Common myeloid progenitor, CD34-positive (primary cell): ENCODE measurements around the gene PLA2G2A.

Experiments
- CTCF ChIA-PET: fragments of 350-600 bp; sonication (Branson Sonifier 250); formaldehyde crosslinking; loops from one replicate; lab custom pipeline; 2021; ENCODE audit warnings: antibody characterized with exemption; lab: Charles Lee
- POLR2A ChIA-PET: fragments of 350-600 bp; sonication (Branson Sonifier 250); formaldehyde crosslinking; loops from one replicate; lab custom pipeline; 2021; ENCODE audit warnings: antibody characterized with exemption; lab: Charles Lee
- DNase-seq, 3 donors: peaks; one replicate each; pipeline versions ENCODE4 v3.0.0 to v3.0.0-alpha.2; 2013
- H3K27ac ChIP-seq, 2 experiments: 1 replicate in 1 of 2; 2 replicates in 1 of 2; pipeline ENCODE4 v1.7.0; 2013; ENCODE audit warnings: inconsistent platforms in 2 of 2, low read length in 2 of 2, mild to moderate bottlenecking in 2 of 2, low read depth in 1 of 2, moderate library complexity in 1 of 2; ENCODE audit not compliant: severe bottlenecking in 2 of 2, insufficient read depth in 1 of 2, poor library complexity in 1 of 2
- H3K27me3 ChIP-seq, 5 experiments: replicated peaks in 2 of 5; 1 replicate in 3 of 5; 2 replicates in 2 of 5; pipeline versions ENCODE4 v1.6.1 to v1.7.0; 2013; ENCODE audit warnings: low read length in 4 of 5, mild to moderate bottlenecking in 2 of 5, moderate library complexity in 2 of 5, inconsistent platforms in 1 of 5; ENCODE audit not compliant: insufficient read depth in 5 of 5, control insufficient read depth in 4 of 5
- H3K36me3 ChIP-seq, 4 experiments: 1 replicate in 2 of 4; 2 replicates in 2 of 4; pipeline versions ENCODE4 v1.6.1 to v1.7.0; 2013; ENCODE audit warnings: low read length in 3 of 4, control low read depth in 1 of 4, mild to moderate bottlenecking in 1 of 4; ENCODE audit not compliant: control insufficient read depth in 4 of 4, insufficient read depth in 4 of 4
- H3K4me1 ChIP-seq, 4 experiments: 1 replicate in 3 of 4; 2 replicates in 1 of 4; pipeline versions ENCODE4 v1.6.1 to v1.7.1; 2013; ENCODE audit warnings: low read length in 3 of 4, mild to moderate bottlenecking in 3 of 4, control low read depth in 1 of 4, inconsistent platforms in 1 of 4, moderate library complexity in 1 of 4; ENCODE audit not compliant: control insufficient read depth in 4 of 4, insufficient read depth in 4 of 4; ENCODE audit errors: control extremely low read depth in 1 of 4
- H3K4me3 ChIP-seq, 7 experiments: 1 replicate in 4 of 7; 2 replicates in 3 of 7; pipeline versions ENCODE4 v1.5.1 to v1.7.0; 2013; ENCODE audit warnings: mild to moderate bottlenecking in 7 of 7, low read length in 6 of 7, moderate library complexity in 6 of 7, inconsistent platforms in 2 of 7, low read depth in 2 of 7, control low read depth in 1 of 7; ENCODE audit not compliant: insufficient read depth in 4 of 7, control insufficient read depth in 1 of 7; ENCODE audit errors: extremely low read depth in 1 of 7
- H3K9me3 ChIP-seq, 5 experiments: 1 replicate in 4 of 5; 2 replicates in 1 of 5; pipeline versions ENCODE4 v1.6.1 to v1.7.1; 2013; ENCODE audit warnings: low read length in 4 of 5, mild to moderate bottlenecking in 2 of 5, inconsistent platforms in 1 of 5, low read depth in 1 of 5, moderate library complexity in 1 of 5; ENCODE audit not compliant: control insufficient read depth in 4 of 5, insufficient read depth in 2 of 5; ENCODE audit errors: control extremely low read depth in 1 of 5
- WGBS: methylation state at CpG from one replicate; pipeline ENCODE4 v1.1.5; 2013; ENCODE audit not compliant: insufficient coverage; 5-methylcytosine and 5-hydroxymethylcytosine counted together

PLA2G2A gene

DNA sequence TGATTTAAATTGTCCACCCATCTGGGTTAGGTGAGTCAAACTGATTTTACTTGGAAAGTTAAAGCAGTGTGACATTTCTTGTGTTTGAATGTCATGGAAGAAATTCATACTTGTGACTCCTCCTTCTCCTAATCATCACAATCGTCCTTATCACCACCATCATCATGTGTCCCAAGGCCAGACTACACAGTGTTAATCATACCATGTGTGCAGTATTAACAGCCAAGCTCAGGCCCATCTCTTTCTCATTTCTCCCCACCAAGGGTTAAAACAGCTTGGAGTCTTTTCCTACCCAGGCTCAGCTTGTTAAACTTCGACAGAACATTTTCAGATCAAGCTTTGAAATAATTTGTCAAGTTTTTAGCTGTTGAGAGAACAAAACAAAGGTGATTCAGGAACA lies 33.5 kb downstream of the PLA2G2A start:
- CTCF ChIA-PET = no interaction called here
- Histone ChIP-seq H3K4me1 (no peaks in the 10 kb centered on the region), H3K36me3 (no peaks in the 10 kb centered on the region), H3K9me3 (no peaks in the 10 kb centered on the region), H3K27ac (no peak overlapping the region), H3K4me3 (no peak overlapping the region), H3K27me3 (peaks cover 0 to 16% (median 4%) of the 10 kb centered on the region in 5 experiments)
- WGBS = 63% methylated on average over 2 of the region's 2 CpGs
- POLR2A ChIA-PET = no interaction called here
- no peak for DNase-seq

GRCh38 chr1:19942657-19943056 lies 36.8 kb downstream of the PLA2G2A start:
- no peaks in the 10 kb centered on the region for H3K36me3 ChIP-seq
- no peak overlapping the region for H3K4me3 ChIP-seq
- H3K9me3 ChIP-seq = no peaks in the 10 kb centered on the region
- H3K27ac ChIP-seq = no peak overlapping the region
- ChIA-PET CTCF (no interaction called here), POLR2A (no interaction called here)
- WGBS = 100% methylated on average over 1 of the region's 2 CpGs
- peaks cover 0 to 11% (median 4%) of the 10 kb centered on the region in 5 experiments for H3K27me3 ChIP-seq
- DNase-seq = no peak
- H3K4me1 ChIP-seq = no peaks in the 10 kb centered on the region

GRCh38 chr1:19942088-19942487 lies 37.3 kb downstream of the PLA2G2A start:
- Histone ChIP-seq H3K27ac (no peak overlapping the region), H3K4me1 (no peaks in the 10 kb centered on the region), H3K4me3 (no peak overlapping the region), H3K36me3 (no peaks in the 10 kb centered on the region), H3K27me3 (peaks cover 0 to 7% (median 3%) of the 10 kb centered on the region in 5 experiments), H3K9me3 (no peaks in the 10 kb centered on the region)
- CTCF ChIA-PET = no interaction called here
- WGBS = 100% methylated on average over 3 of the region's 3 CpGs
- DNase-seq = no peak
- POLR2A ChIA-PET = no interaction called here

DNA sequence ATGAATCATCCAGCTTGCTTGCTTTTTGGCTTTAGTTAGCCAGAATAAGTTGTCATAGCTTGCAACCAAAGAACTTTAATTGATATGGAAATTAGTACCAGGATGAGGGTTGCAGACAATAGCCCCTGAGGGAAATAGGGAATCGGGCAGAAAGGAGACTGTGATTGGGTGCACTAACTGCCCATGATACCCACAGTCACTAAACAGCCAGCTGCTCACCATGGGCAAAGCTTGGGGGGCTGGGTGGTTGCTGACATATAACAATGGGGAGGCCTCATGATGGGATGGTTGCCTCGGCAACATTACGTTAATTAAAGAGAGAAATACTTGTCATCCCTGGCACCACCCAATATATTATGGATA lies 38.2 kb downstream of the PLA2G2A start:
- DNase-seq = no peak
- Histone ChIP-seq H3K36me3 (no peaks in the 10 kb centered on the region), H3K9me3 (no peaks in the 10 kb centered on the region), H3K4me3 (no peak overlapping the region), H3K4me1 (no peaks in the 10 kb centered on the region), H3K27me3 (peaks cover 0 to 3% (median 0%) of the 10 kb centered on the region in 5 experiments), H3K27ac (no peak overlapping the region)
- no CpG with 5 or more reads among the region's 3 CpGs for WGBS
- ChIA-PET CTCF (no interaction called here), POLR2A (no interaction called here)

DNA sequence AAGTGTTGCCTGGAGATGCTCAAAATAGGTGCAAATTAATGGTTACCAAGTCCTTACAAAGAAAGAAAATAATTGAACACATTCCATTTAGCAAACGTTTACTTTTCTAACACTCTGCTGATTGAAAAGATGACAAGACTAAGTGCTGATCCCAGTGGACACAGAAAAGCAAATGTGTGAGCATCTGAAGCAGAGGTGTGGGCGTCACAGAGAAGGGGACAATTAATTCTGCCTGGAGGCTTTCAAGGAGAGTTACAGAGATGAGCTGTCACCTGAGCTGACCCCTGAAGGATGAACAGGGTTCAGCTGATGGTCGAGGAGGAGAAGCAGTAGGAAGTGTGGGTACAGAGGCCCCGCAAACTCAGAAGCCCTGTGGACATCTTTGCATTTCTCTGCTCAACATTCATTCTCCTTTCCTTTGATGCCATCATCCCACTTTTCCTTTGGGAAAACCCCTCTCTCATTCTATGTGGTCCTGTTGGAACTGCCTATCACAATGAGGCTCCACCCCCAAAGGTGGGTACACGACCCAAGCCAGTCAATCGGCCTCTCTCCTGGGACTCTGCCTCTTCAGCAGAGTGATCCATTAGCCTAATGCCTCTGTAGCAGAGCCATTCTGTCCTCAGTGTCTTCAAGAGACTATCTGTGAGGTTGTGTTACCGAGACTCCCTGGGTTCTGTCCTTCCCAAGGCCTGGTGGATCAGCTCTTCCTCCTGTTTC lies 38.8 kb downstream of the PLA2G2A start:
- Histone ChIP-seq H3K4me1 (no peaks in the 10 kb centered on the region), H3K27me3 (peaks cover 0 to 3% (median 0%) of the 10 kb centered on the region in 5 experiments), H3K36me3 (no peaks in the 10 kb centered on the region), H3K4me3 (no peak overlapping the region), H3K9me3 (no peaks in the 10 kb centered on the region), H3K27ac (no peak overlapping the region)
- WGBS = 100% methylated on average over 4 of the region's 7 CpGs
- CTCF ChIA-PET = no interaction called here
- no peak for DNase-seq
- POLR2A ChIA-PET = no interaction called here

- no peaks in the 10 kb centered on the region for H3K4me1 ChIP-seq
- no peak for DNase-seq
- no peak overlapping the region for H3K4me3 ChIP-seq
- no peaks in the 10 kb centered on the region for H3K36me3 ChIP-seq
- ChIA-PET CTCF (no interaction called here), POLR2A (no interaction called here)
- 83% methylated on average over 1 of the region's 1 CpG for WGBS
- H3K27me3 ChIP-seq = no peaks in the 10 kb centered on the region
- peaks cover 0 to 4% (median 0%) of the 10 kb centered on the region in 5 experiments for H3K9me3 ChIP-seq
- no peak overlapping the region for H3K27ac ChIP-seq
Measured at GRCh38 chr1:19938472-19938871, 40.9 kb downstream of the PLA2G2A start.

GRCh38 chr1:19936061-19936750 lies 43.2 kb downstream of the PLA2G2A start:
- ChIA-PET CTCF (no interaction called here), POLR2A (no interaction called here)
- Histone ChIP-seq H3K9me3 (peaks cover 1 to 24% (median 13%) of the 10 kb centered on the region in 5 experiments), H3K4me3 (no peak overlapping the region), H3K27ac (no peak overlapping the region), H3K27me3 (no peaks in the 10 kb centered on the region), H3K36me3 (no peaks in the 10 kb centered on the region), H3K4me1 (no peaks in the 10 kb centered on the region)
- peak in 2 of 3 donors; percentile 3 to 24 for DNase-seq
- WGBS = 82% methylated on average over 3 of the region's 3 CpGs
